GM21737 (cell line): ENCODE results near the gene PRKCH.
"Not testable (repeated sequence)": the region's sequence is repeated elsewhere in the genome, so short reads cannot be mapped to it uniquely, and the experiment has no call there.

ENCODE experiments used
- ATAC-seq: cut with Tn5 transposase; IDR thresholded peaks from one replicate; pipeline ENCODE4 v1.9.1; 2021; ENCODE audit warnings: mild to moderate bottlenecking, moderate library complexity; ENCODE audit not compliant: unreplicated experiment

The PRKCH gene

GRCh38 chr14:61524211-61524806, 202.9 kb downstream of the PRKCH start:
- ATAC-seq: no peak

- no peak for ATAC-seq
Observed at GRCh38 chr14:61524936-61525292, 203.5 kb downstream of the PRKCH start.

- ATAC-seq: peak; percentile 87
Observed at GRCh38 chr14:61525293-61526011, 204.1 kb downstream of the PRKCH start.

DNA sequence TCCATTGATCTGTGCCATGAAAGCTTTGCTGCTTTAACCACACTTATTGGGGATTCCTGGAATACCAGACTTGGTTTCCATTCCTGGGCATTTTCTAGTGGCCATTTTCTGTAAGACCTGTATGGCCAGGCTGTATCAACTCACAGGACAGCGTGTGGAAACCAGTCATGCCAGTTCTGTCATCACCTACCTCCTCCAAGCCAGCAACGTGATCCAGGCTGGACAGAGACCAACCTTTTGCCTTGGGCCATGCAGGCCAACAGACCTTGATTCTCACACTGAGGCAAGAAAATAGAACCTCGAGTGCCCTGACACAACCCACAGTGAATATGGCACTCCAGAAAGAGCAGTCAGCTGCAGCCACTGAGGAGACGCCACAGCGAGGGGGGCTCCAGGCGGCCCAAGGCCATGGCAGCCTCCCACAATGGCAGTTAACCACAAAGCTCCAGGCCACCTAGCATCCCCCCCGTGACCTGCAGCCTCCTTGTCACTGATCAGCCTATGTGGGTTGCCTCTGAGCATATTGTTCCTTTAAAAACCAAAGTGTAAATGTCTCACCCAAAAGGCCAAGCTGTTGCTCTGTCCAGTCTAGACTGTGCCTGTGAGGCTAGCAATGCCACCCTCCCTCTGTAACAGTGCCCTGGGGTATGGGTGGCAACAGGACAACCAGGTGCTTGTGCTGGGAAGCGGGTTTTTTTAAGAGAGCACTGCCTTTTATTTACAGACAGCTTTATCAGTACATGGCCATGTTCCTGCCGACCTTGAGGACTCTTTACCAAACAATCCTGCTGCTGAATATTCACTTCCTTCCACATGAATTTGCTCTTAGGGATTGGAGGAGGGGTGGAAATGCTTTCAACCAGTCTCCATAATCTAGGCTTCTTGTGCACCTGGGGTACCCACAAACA, 205.3 kb downstream of the PRKCH start:
- ATAC-seq: no peak

- ATAC-seq: no peak
Observed at GRCh38 chr14:61527325-61528100, 206.1 kb downstream of the PRKCH start.

DNA sequence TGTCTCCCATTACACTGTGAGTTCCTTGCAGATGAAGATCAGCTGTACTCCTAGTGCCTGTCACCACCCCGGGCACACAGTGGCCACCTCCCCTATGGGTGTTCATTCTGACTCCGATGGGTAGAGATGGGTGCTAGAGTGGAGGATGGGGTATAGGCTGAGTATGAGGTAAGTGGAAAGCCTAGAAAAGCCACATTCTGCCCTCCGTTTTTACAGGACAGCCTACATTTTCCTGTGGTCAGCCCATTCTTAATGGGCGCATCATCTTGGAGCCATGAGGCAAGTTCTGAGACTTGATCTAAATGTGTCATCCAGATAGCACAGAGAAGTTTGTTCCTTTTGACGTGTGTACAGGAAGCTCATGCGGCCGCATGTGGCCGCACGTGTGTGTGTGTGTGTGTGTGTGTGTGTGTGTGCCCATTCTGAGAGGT, 207.2 kb downstream of the PRKCH start:
- ATAC-seq: no peak

- not testable (repeated sequence) for ATAC-seq
Observed at GRCh38 chr14:61529360-61529759, 208.0 kb downstream of the PRKCH start.

GRCh38 chr14:61530296-61530695, 208.9 kb downstream of the PRKCH start:
- ATAC-seq: no peak

GRCh38 chr14:61530896-61531295, 209.5 kb downstream of the PRKCH start:
- ATAC-seq: no peak

GRCh38 chr14:61531465-61532122, 210.2 kb downstream of the PRKCH start:
- no peak for ATAC-seq

DNA sequence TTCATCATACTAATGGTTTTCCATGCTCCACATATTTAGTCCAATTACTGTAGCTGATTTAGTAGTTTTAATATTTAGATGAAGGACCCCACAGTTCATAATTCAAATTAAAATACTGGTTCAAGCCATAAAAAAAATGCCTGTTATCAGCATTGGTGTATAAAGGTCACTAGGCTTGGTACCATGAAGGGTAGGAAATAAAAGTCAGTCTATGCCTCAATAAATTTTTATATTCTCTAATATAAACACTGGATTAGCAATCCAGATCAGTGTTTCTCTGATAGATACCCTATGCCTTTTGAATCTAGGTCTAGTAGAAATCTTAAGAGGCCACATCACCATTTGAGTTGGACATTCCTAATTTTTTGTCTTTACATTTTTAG, 210.7 kb downstream of the PRKCH start:
- ATAC-seq: no peak

DNA sequence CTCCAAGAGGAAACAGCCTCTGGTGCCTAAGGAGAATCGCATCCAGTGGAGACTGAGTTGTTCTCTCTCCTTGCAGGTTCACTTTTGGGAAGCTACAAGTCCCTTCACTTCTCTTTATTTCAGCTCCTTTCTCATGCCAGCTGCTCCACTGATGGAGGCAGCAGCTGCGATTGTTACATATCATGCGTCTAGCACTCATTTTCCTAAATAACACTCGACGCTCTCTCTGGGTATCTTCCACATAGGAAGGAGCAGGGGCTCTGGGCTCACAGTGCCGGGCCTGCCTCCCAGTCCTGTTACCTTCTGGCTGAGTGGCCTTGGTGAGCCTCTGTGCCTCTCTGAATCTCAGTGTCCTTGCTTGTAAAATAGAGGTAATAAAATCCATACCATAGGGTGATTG, 211.4 kb downstream of the PRKCH start:
- no peak for ATAC-seq

DNA sequence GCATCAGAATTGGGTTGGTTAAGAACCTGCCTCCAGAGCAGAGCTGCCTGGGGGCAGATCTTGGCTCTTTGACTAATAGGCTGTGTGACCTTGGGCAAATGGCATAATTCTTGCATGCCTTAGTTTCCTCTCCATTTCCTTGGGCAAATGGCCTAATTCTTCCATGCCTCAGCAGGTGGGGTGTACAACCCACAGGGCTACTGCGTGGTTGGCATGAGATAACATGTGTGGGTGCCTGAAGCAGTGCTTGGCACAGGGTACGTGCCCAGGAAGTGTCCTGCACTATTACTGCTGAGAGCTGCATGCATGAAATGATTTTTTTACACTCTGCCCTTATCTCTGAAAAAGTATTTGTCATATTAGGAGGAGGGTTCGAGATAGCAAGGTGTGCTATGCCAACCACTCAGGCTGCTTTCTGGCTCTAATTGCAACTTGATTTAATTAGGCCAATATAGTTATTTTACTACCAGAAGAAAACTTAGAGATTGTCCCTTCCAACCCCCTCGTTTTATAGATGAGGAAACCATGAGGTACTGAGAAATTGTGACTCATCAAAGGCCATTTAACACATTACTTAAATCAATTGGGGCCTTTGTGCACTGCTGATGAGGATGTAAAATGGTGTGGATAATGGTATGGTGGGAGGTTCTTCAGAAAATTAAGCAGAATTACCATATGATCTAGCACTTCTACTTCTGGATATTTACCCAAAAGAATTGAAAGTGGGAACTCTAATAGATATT, 212.3 kb downstream of the PRKCH start:
- no peak for ATAC-seq

GRCh38 chr14:61535032-61535431, 213.7 kb downstream of the PRKCH start:
- ATAC-seq: no peak

DNA sequence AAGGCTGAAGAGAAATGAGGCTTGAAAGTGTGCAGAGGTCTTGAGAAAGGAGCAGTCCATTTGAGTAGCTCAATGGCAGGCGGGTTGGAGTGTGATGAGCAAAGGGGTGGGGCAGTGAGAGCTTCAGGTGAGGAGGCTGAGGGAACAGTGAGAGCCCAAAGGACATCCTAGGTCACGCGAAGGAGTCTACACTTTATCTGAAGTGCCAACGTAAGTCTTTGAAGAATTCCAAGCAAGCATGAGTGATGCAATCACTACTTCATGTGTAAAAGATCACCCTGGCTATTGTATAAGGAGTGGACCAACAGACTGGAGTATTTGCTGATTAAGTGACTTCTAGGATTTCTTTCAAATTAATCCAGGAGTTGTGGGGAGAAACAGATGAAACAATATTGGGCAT, 214.1 kb downstream of the PRKCH start:
- ATAC-seq: no peak

- ATAC-seq: no peak
Observed at GRCh38 chr14:61536661-61537562, 215.5 kb downstream of the PRKCH start.

GRCh38 chr14:61537563-61538463, 216.4 kb downstream of the PRKCH start:
- no peak for ATAC-seq
